ENCODE results near the gene GABBR2.
A peak's percentile ranks its signal among the peaks of the same experiment; 100 is the strongest.

GABBR2 gene

DNA sequence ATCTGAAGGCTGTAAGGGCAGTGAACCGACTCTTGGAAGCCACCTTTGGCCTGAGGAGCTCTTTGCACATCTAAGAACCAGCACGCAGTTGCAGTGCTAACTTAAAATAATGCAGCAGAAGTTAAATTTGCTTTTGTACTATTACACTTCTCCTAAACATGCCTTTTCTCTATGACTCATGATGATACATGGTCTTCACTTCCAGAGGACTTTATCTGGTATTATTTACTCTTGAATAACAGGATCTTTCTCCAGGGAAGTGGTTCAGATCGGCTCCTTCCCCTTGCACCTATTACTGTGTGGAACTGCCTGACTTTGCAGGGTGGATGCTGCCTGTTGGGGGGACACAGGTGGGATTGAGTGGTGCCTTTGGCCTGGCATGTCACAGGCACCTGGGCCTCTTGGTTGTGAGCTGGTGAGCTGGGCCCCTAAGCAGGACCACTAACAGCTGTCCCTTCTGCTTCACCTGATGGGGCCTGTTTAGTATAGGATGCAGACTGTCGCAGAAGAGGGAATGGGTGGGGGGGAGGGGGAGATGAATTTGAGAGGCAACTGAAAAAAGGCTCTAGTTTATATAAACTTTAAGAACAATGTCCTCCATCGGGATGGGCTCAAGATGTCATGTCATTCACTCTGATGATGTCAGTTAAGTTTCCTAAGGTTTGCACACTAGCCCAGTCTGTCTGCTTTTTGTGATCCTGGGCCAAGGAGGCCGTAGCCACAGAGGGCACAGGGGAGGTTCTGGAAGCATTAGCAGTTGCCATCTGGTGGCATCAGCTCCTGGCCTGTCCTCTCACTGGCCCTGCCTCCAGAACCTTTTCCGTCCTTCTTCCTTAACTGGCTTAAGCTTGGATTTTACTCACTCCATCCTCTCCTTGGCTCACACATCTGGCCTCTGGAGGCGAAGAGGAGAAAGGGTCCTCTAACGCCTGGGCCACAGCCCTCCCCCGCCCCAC, 33.9 kb upstream of the GABBR2 start:
- ATAC-seq (ENCODE audit: low read depth), result peak; percentile 79
- Histone ChIP-seq H3K27me3 (ENCODE audit: insufficient read depth, poor library complexity, severe bottlenecking) (no peaks in the 10 kb centered on the region), H3K27ac (ENCODE audit: poor library complexity, severe bottlenecking) (no peak overlapping the region), H3K4me1 (ENCODE audit: insufficient read depth, poor library complexity, severe bottlenecking) (no peaks in the 10 kb centered on the region), H3K36me3 (ENCODE audit: low read depth) (no peaks in the 10 kb centered on the region), H3K4me3 (ENCODE audit: severe bottlenecking) (no peak overlapping the region), H3K9me3 (ENCODE audit: severe bottlenecking) (no peaks in the 10 kb centered on the region)
- DNase-seq (ENCODE audit: low spot score), result no peak
- TF ChIP-seq, protein P1, sequence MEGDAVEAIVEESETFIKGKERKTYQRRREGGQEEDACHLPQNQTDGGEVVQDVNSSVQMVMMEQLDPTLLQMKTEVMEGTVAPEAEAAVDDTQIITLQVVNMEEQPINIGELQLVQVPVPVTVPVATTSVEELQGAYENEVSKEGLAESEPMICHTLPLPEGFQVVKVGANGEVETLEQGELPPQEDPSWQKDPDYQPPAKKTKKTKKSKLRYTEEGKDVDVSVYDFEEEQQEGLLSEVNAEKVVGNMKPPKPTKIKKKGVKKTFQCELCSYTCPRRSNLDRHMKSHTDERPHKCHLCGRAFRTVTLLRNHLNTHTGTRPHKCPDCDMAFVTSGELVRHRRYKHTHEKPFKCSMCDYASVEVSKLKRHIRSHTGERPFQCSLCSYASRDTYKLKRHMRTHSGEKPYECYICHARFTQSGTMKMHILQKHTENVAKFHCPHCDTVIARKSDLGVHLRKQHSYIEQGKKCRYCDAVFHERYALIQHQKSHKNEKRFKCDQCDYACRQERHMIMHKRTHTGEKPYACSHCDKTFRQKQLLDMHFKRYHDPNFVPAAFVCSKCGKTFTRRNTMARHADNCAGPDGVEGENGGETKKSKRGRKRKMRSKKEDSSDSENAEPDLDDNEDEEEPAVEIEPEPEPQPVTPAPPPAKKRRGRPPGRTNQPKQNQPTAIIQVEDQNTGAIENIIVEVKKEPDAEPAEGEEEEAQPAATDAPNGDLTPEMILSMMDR (IDR thresholded peaks at IDR 0.05; ENCODE audit: poor library complexity, severe bottlenecking), result no peak

DNA sequence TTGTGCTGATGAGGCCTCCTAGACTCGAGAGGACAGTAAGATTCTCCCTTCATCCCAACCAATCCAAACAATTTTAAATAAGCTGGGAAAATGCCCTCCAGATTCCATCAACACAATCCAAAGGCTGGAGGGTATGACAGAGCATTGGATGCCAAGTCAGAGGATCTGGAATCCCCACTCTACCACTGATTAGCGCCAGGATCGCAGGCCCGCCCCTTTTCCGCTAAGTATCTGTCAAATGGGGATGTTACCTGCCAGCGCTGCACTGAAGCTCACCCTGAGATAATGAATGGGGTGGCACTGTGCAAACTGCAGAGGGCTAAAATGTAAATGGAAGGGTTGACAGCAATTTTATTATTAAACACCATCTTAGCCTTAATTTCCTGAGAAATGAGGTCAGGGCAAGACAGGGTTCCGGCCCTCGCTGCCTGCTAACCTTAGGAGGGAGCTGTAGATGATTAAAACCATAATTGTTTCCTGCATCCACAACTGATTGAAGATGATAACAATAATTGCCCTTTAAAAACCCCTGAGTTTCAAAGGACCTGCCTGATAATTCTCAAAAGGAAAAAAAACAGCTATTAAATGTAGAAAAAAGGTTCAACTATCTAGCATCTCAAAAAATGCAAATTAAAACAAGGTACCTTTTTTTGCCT, 31.6 kb upstream of the GABBR2 start:
- Histone ChIP-seq H3K36me3 (ENCODE audit: low read depth) (no peaks in the 10 kb centered on the region), H3K9me3 (ENCODE audit: severe bottlenecking) (no peaks in the 10 kb centered on the region), H3K27me3 (ENCODE audit: insufficient read depth, poor library complexity, severe bottlenecking) (no peaks in the 10 kb centered on the region), H3K27ac (ENCODE audit: poor library complexity, severe bottlenecking) (no peak overlapping the region), H3K4me3 (ENCODE audit: severe bottlenecking) (no peak overlapping the region), H3K4me1 (ENCODE audit: insufficient read depth, poor library complexity, severe bottlenecking) (no peaks in the 10 kb centered on the region)
- TF ChIP-seq, protein P1 (IDR thresholded peaks at IDR 0.05; ENCODE audit: poor library complexity, severe bottlenecking), result no peak
- DNase-seq (ENCODE audit: low spot score), result no peak
- no peak for ATAC-seq (ENCODE audit: low read depth)

DNA sequence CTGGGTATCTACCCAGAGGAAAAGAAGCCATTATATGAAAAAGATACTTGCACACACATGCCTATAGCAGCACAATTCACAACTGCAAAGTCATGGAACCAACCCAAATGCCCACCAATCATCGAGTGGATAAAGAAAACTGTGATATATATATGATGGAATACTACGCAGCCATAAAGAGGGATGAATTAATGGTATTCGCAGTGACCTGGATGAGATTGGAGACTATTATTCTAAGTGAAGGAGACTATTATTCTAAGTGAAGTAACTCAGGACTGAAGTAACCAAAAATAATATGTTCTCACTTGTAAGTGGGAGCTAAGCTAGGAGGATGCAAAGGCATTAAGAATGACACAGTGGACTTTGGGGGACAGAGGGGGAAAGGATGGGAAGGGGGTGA, 30.0 kb upstream of the GABBR2 start:
- ATAC-seq (ENCODE audit: low read depth) (no peak), DNase-seq (ENCODE audit: low spot score) (no peak)
- Histone ChIP-seq H3K27ac (ENCODE audit: poor library complexity, severe bottlenecking) (no peak overlapping the region), H3K9me3 (ENCODE audit: severe bottlenecking) (no peaks in the 10 kb centered on the region), H3K4me3 (ENCODE audit: severe bottlenecking) (no peak overlapping the region), H3K27me3 (ENCODE audit: insufficient read depth, poor library complexity, severe bottlenecking) (no peaks in the 10 kb centered on the region), H3K36me3 (ENCODE audit: low read depth) (no peaks in the 10 kb centered on the region), H3K4me1 (ENCODE audit: insufficient read depth, poor library complexity, severe bottlenecking) (no peaks in the 10 kb centered on the region)
- TF ChIP-seq, protein P1 (IDR thresholded peaks at IDR 0.05; ENCODE audit: poor library complexity, severe bottlenecking), result no peak

DNA sequence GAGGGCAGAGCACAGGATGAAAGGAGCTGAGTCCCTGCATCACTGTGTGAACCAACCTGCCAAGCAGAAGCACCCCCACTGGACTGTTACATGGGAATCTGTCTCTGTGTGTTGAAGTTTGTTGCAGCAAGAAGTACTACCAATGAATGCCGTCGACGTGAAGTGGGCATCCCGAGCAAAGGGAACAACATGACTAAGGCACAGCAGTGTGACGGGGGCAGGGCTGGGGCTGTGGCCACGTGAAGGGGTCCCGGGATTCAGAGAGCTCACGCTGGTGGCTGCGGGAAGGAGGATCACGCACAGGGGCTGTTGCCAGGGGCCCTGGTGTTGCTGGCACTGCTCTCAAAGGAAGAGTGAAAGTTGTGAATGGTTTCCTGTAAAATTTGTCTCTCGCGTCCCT, 27.5 kb upstream of the GABBR2 start:
- Histone ChIP-seq H3K4me3 (ENCODE audit: severe bottlenecking) (no peak overlapping the region), H3K27ac (ENCODE audit: poor library complexity, severe bottlenecking) (no peak overlapping the region), H3K9me3 (ENCODE audit: severe bottlenecking) (no peaks in the 10 kb centered on the region), H3K4me1 (ENCODE audit: insufficient read depth, poor library complexity, severe bottlenecking) (no peaks in the 10 kb centered on the region), H3K27me3 (ENCODE audit: insufficient read depth, poor library complexity, severe bottlenecking) (no peaks in the 10 kb centered on the region), H3K36me3 (ENCODE audit: low read depth) (no peaks in the 10 kb centered on the region)
- ATAC-seq (ENCODE audit: low read depth), result no peak
- no peak for DNase-seq (ENCODE audit: low spot score)
- TF ChIP-seq, protein P1 (IDR thresholded peaks at IDR 0.05; ENCODE audit: poor library complexity, severe bottlenecking), result no peak
